ENCODE results near the gene NAV1. TPM values are rescaled to one million over a fixed set of nuclear protein-coding genes. Genes with fewer than 3 reads are reported as not detected.

The NAV1 gene
- total and polyA plus RNA-seq, 2 of the 8 experiments (the other 6 are each of a cell fraction or from before 2014, with no cell fraction given), result 9.9 to 42.7 TPM

DNA sequence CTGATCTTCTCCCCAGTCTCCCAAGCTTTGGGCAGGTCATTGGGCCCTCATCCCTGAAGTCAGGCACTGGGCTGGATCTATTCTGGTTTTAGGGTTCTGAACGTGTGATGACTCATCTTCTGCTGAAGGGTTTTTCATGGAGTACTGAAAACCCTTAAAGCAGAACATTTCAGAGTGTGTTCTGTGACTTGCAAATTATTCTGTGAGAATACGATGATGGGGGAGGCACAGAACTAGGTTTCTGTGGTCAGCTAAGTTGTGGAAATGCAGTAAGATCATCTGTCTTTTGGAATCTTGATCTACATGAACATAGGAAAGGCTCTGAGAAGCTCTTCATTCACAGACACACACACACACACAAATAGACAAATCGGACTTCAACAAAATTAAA, 46.2 kb downstream of the NAV1 start:
- WGBS, 2 experiments (ENCODE audit: extremely low coverage in 1 of 2, insufficient coverage in 1 of 2, insufficient read length in 1 of 2, insufficient replicate concordance in 2 of 2, low coverage in 1 of 2, low lambda C conversion rate in 2 of 2, missing lambda C conversion rate in 1 of 2), result 75% methylated on average over 3 of the region's 3 CpGs; no CpG with 5 or more reads in 1 of the 2 experiments
- Histone ChIP-seq H4K5ac (ENCODE audit: insufficient read length, low read depth, low read length) (no peak overlapping the region), H3K79me2 (ENCODE audit: control insufficient read depth in 1 of 2, insufficient read depth in 2 of 2, low read length in 2 of 2) (no peaks in the 10 kb centered on the region), H3K9ac (replicated peaks in 1 of 4; ENCODE audit: extremely low read depth in 1 of 4, low read depth in 3 of 4, low read length in 3 of 4) (no peak overlapping the region), H2BK20ac (ENCODE audit: low read length) (no peak overlapping the region), H3K9me3 (ENCODE audit: insufficient read depth in 2 of 2, low read depth in 1 of 2, low read length in 1 of 2) (no peaks in the 10 kb centered on the region), H4K8ac (ENCODE audit: extremely low read depth, insufficient read depth, low read length) (no peak overlapping the region), H3K27me3 (replicated peaks in 1 of 4; ENCODE audit: control insufficient read depth in 3 of 4, extremely low read depth in 1 of 4, insufficient read depth in 3 of 4, low read length in 3 of 4) (no peaks in the 10 kb centered on the region; a peak in 1 of 7 replicates), H4K91ac (replicated peaks; ENCODE audit: insufficient read length, low read length) (no peak overlapping the region), H3K79me1 (ENCODE audit: low read depth, low read length) (no peaks in the 10 kb centered on the region), H4K20me1 (replicated peaks in 1 of 2; ENCODE audit: control insufficient read depth in 1 of 2, insufficient read depth in 2 of 2, low read length in 2 of 2) (no peaks in the 10 kb centered on the region), H3K56ac (replicated peaks; ENCODE audit: insufficient read length, low read depth, low read length) (no peak overlapping the region), H3K4ac (replicated peaks; ENCODE audit: insufficient read length, low read depth, low read length) (no peak overlapping the region), H2BK12ac (ENCODE audit: low read depth, low read length) (no peak overlapping the region), H2BK15ac (ENCODE audit: low read length) (no peak overlapping the region), H3K4me3 (ENCODE audit: extremely low read depth in 1 of 4, insufficient read depth in 2 of 4, low read depth in 3 of 4, low read length in 4 of 4) (no peak overlapping the region), H3K23me2 (ENCODE audit: low read depth, low read length) (no peaks in the 10 kb centered on the region), H3K23ac (ENCODE audit: insufficient read length) (no peak overlapping the region), H3K27ac (ENCODE audit: low read depth, low read length) (no peak overlapping the region), H3K14ac (ENCODE audit: insufficient read length) (no peak overlapping the region), H2AK5ac (ENCODE audit: low read depth, low read length) (no peak overlapping the region), H2AFZ (ENCODE audit: low read length) (no peak overlapping the region), H3K36me3 (ENCODE audit: control insufficient read depth in 2 of 4, insufficient read depth in 4 of 4, low read length in 3 of 4) (no peaks in the 10 kb centered on the region), H2BK5ac (ENCODE audit: low read depth, low read length) (no peak overlapping the region), H3K4me2 (ENCODE audit: insufficient read depth in 1 of 2, low read depth in 2 of 2, low read length in 2 of 2) (no peak overlapping the region), H3K18ac (ENCODE audit: extremely low read depth, low read length) (no peak overlapping the region), H3K4me1 (replicated peaks in 1 of 4; ENCODE audit: control insufficient read depth in 3 of 4, insufficient read depth in 4 of 4, low read length in 3 of 4) (peaks cover 0 to 6% (median 4%) of the 10 kb centered on the region in 4 experiments; a peak in 5 of 7 replicates), H2BK120ac (replicated peaks; ENCODE audit: low read depth, low read length) (no peak overlapping the region)
- TF ChIP-seq GABPA (IDR thresholded peaks at IDR 0.05; ENCODE audit: borderline replicate concordance, insufficient read depth, low read length), result no peak
- TF ChIP-seq EP300 (IDR thresholded peaks at IDR 0.05; ENCODE audit: borderline replicate concordance in 1 of 2, low read depth in 2 of 2, low read length in 2 of 2), result no peak
- TF ChIP-seq POLR2A (IDR thresholded peaks at IDR 0.05; ENCODE audit: control extremely low read depth in 1 of 2, low read depth in 2 of 2, low read length in 2 of 2), result no peak
- no peak for TF ChIP-seq RBBP5 (IDR thresholded peaks at IDR 0.05; ENCODE audit: borderline replicate concordance, low read depth, low read length)
- TF ChIP-seq KDM5A (IDR thresholded peaks at IDR 0.05; ENCODE audit: low read length), result no peak
- no peak for TF ChIP-seq FOSL1 (IDR thresholded peaks at IDR 0.05; ENCODE audit: insufficient read depth, low read depth, low read length)
- no peak for TF ChIP-seq SP4 (IDR thresholded peaks at IDR 0.05; ENCODE audit: low read length)
- no peak for DNase-seq (ENCODE audit: low read depth in 1 of 2, low spot score in 2 of 2)
- no peak for FAIRE-seq
- CTCF ChIA-PET (ENCODE audit: partially characterized antibody), result interaction anchor here (1.0 to 11.3 kb wide), 6 partner anchors 13 to 208 kb away, joined by 3 to 79 read pairs (median 4); no protein-coding TSS in a partner anchor
- POLR2A ChIA-PET (ENCODE audit: partially characterized antibody), result interaction anchor here (1.8 kb wide), 1 partner anchor 16 kb away, joined by 5 read pairs; no protein-coding TSS in a partner anchor

Measured in H1 (cell line).